WERI-Rb-1 (cell line): Measurements from ENCODE around the gene SMG7.

Source experiments
- DNase-seq: peaks from one replicate; pipeline ENCODE4 v3.0.0-alpha.2; 2020
- H3K27ac ChIP-seq: fragments of 250-450 bp; sonication (Bioruptor Pico); 2 replicates; pipeline ENCODE4 v1.5.1; 2020; ENCODE audit warnings: mild to moderate bottlenecking, moderate library complexity
- H3K27me3 ChIP-seq: fragments of 250-450 bp; sonication (Bioruptor Pico); 2 replicates; pipeline ENCODE4 v1.5.1; 2021; ENCODE audit warnings: mild to moderate bottlenecking, low read depth, moderate library complexity; ENCODE audit not compliant: insufficient read depth, severe bottlenecking
- H3K36me3 ChIP-seq: fragments of 250-450 bp; sonication (Bioruptor Pico); 2 replicates; pipeline ENCODE4 v1.5.1; 2020; ENCODE audit warnings: mild to moderate bottlenecking, moderate library complexity
- H3K4me3 ChIP-seq: 2 replicates; pipeline ENCODE4 v1.5.1; 2011; ENCODE audit warnings: low read depth, mild to moderate bottlenecking, control low read depth, low read length
- H3K9me3 ChIP-seq: fragments of 250-450 bp; sonication (Bioruptor Pico); 2 replicates; pipeline ENCODE4 v1.5.1; 2021; ENCODE audit warnings: mild to moderate bottlenecking, moderate library complexity; ENCODE audit not compliant: severe bottlenecking
- TF ChIP-seq, protein P1 (sequence below): IDR thresholded peaks from 2 replicates; pipeline ENCODE4 v1.5.1; 2011; ENCODE audit warnings: low read depth, mild to moderate bottlenecking, control low read depth, inconsistent platforms, low read length

Gene SMG7

DNA sequence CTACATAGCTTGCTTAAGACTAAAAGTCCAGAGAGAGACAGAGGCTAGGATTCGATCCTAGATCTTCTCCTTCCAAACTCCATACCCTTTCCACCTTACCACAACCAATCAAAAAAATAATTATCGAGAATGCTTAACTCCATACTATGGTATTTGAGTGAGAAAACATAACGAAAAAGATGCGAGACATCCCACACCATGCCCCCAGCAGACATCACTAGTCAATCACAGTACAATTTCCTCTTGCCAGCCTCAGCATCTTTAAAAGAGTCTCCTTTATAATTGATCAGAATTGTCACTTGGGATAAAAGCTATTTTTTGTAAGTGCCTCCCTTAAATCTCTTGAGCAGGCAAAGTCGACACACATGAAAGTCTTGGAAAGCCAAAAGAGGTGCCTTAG, 117.1 kb downstream of the SMG7 start:
- DNase-seq, result no peak
- Histone ChIP-seq H3K36me3 (no peaks in the 10 kb centered on the region), H3K9me3 (no peaks in the 10 kb centered on the region), H3K27ac (no peak overlapping the region), H3K4me3 (no peak overlapping the region), H3K27me3 (no peaks in the 10 kb centered on the region)
- TF ChIP-seq, protein P1, sequence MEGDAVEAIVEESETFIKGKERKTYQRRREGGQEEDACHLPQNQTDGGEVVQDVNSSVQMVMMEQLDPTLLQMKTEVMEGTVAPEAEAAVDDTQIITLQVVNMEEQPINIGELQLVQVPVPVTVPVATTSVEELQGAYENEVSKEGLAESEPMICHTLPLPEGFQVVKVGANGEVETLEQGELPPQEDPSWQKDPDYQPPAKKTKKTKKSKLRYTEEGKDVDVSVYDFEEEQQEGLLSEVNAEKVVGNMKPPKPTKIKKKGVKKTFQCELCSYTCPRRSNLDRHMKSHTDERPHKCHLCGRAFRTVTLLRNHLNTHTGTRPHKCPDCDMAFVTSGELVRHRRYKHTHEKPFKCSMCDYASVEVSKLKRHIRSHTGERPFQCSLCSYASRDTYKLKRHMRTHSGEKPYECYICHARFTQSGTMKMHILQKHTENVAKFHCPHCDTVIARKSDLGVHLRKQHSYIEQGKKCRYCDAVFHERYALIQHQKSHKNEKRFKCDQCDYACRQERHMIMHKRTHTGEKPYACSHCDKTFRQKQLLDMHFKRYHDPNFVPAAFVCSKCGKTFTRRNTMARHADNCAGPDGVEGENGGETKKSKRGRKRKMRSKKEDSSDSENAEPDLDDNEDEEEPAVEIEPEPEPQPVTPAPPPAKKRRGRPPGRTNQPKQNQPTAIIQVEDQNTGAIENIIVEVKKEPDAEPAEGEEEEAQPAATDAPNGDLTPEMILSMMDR, result no peak

- Histone ChIP-seq H3K36me3 (no peaks in the 10 kb centered on the region), H3K27me3 (no peaks in the 10 kb centered on the region), H3K27ac (no peak overlapping the region), H3K4me3 (no peak overlapping the region), H3K9me3 (no peaks in the 10 kb centered on the region)
- TF ChIP-seq, protein P1, result no peak
- DNase-seq, result no peak
Measured at GRCh38 chr1:183589874-183590243, 117.6 kb downstream of the SMG7 start.

DNA sequence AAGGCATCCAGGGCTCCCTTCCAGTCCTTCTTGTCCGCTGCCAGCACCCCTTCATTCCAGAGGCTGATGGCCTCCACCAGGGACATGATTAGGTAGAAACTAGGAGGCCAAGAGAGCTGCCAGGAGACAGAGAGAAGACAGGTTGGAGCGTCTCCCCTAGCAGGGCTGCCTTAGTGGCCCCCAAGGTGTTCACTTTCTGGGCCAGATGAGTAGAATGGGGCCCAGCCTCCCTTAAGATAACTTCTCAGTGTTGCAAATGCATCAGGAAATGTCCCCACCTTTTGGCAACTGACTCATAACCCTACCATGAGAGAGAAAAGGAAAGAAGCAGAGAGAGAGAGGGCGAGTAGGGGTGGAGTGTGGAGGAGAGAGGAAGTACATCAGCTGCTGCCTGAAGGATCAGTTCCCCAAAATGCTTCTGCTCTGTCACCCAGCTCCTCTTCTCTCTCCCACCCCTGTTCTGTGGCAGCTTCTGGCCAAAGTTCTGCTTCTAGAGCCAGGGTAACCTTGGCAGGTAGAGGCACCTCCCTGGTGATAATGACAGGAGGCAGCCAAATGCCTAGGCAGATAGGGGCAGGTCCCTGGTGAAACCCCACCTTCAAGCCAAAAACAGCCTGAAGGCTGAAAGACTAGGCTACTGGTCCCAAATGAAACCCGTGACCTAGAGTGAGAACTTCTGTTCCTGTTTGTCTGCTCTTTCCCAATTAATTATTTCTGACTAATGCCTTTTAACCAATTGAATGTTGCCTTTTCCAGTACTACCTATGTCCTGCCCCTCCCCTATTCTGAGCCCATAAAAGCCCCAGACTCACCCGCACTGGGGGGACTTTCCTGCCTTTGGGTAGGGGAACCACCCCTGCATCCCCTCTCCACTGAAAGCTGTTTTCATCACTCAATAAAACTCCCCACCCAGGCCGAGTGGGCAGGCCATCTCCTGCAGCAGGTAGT, 118.2 kb downstream of the SMG7 start, which contains the start of gene NCF2:
Gene NCF2 (minus strand): TSS at position 216 of the 948 bp plus-strand sequence. CDS start 130 bp downstream, at position 86.
- no peak for DNase-seq
- TF ChIP-seq, protein P1, result no peak
- Histone ChIP-seq H3K9me3 (no peaks in the 10 kb centered on the region), H3K27me3 (no peaks in the 10 kb centered on the region), H3K27ac (no peak within 1 kb of the TSS), H3K36me3 (no peaks in the 10 kb centered on the region), H3K4me3 (no peak within 1 kb of the TSS)

GRCh38 chr1:183592733-183593132, 120.4 kb downstream of the SMG7 start:
- Histone ChIP-seq H3K27ac (no peak overlapping the region), H3K4me3 (no peak overlapping the region), H3K27me3 (no peaks in the 10 kb centered on the region), H3K36me3 (no peaks in the 10 kb centered on the region), H3K9me3 (no peaks in the 10 kb centered on the region)
- TF ChIP-seq, protein P1, result no peak
- DNase-seq, result no peak

GRCh38 chr1:183593356-183593755, 121.1 kb downstream of the SMG7 start:
- no peak overlapping the region for H3K27ac ChIP-seq
- H3K9me3 ChIP-seq, result no peaks in the 10 kb centered on the region
- H3K27me3 ChIP-seq, result no peaks in the 10 kb centered on the region
- H3K4me3 ChIP-seq, result no peak overlapping the region
- H3K36me3 ChIP-seq, result no peaks in the 10 kb centered on the region
- no peak for DNase-seq
- TF ChIP-seq, protein P1, result no peak
